Mesenchymal stem cell (in vitro differentiated cells and primary cell): ENCODE data around the gene TTC9B.
"Not testable (repeated sequence)": the region's sequence is repeated elsewhere in the genome, so short reads cannot be mapped to it uniquely, and the experiment has no call there.

Experiments used
- DNase-seq: peaks from one replicate; pipeline ENCODE4 v3.0.0-alpha.2; 2013
- H2AFZ ChIP-seq: one replicate; pipeline ENCODE4 v1.6.1; 2013; ENCODE audit warnings: low read depth, mild to moderate bottlenecking, control low read depth, inconsistent platforms, low read length, moderate library complexity
- H2AK5ac ChIP-seq: 2 replicates; pipeline ENCODE4 v1.6.1; 2013; ENCODE audit warnings: low read length, moderate library complexity, mild to moderate bottlenecking, inconsistent platforms; ENCODE audit not compliant: severe bottlenecking
- H2BK120ac ChIP-seq: one replicate; pipeline ENCODE4 v1.6.1; 2013; ENCODE audit warnings: low read depth, mild to moderate bottlenecking, inconsistent platforms, low read length, moderate library complexity
- H2BK12ac ChIP-seq, 2 experiments: one replicate each; pipeline ENCODE4 v1.6.1; 2013; ENCODE audit warnings: inconsistent platforms in 2 of 2, low read length in 2 of 2, mild to moderate bottlenecking in 2 of 2, moderate library complexity in 2 of 2, control low read depth in 1 of 2
- H2BK15ac ChIP-seq: one replicate; pipeline ENCODE4 v1.6.1; 2013; ENCODE audit warnings: mild to moderate bottlenecking, low read depth, inconsistent platforms; ENCODE audit not compliant: poor library complexity, severe bottlenecking
- H2BK5ac ChIP-seq: 2 replicates; pipeline ENCODE4 v1.6.1; 2013; ENCODE audit warnings: low read depth, mild to moderate bottlenecking, low read length, control low read depth, inconsistent platforms; ENCODE audit not compliant: poor library complexity, severe bottlenecking
- H3K14ac ChIP-seq, 2 experiments: one replicate each; pipeline ENCODE4 v1.6.1; 2013; ENCODE audit warnings: inconsistent platforms in 2 of 2, low read length in 2 of 2, control low read depth in 1 of 2, mild to moderate bottlenecking in 1 of 2, moderate library complexity in 1 of 2
- H3K18ac ChIP-seq, 2 experiments: one replicate each; pipeline ENCODE4 v1.6.1; 2013; ENCODE audit warnings: inconsistent platforms in 2 of 2, low read length in 2 of 2, control low read depth in 1 of 2, low read depth in 1 of 2, mild to moderate bottlenecking in 1 of 2
- H3K23ac ChIP-seq, 2 experiments: one replicate each; pipeline ENCODE4 v1.6.1; 2013; ENCODE audit warnings: inconsistent platforms in 2 of 2, low read length in 2 of 2, mild to moderate bottlenecking in 2 of 2, moderate library complexity in 2 of 2, control low read depth in 1 of 2
- H3K27ac ChIP-seq: 2 replicates; pipeline ENCODE4 v1.5.1; 2013; ENCODE audit warnings: mild to moderate bottlenecking, moderate library complexity, low read length, control low read depth, inconsistent platforms; ENCODE audit not compliant: poor library complexity, severe bottlenecking
- H3K27me3 ChIP-seq, 2 experiments: 2 replicates each; pipeline versions ENCODE4 v1.6.1 to v1.7.0; 2013; ENCODE audit warnings: low read length in 2 of 2, mild to moderate bottlenecking in 2 of 2, moderate library complexity in 2 of 2, control low read depth in 1 of 2, inconsistent platforms in 1 of 2; ENCODE audit not compliant: control insufficient read depth in 1 of 2, insufficient read depth in 1 of 2
- H3K36me3 ChIP-seq, 2 experiments: 2 replicates each; pipeline versions ENCODE4 v1.6.1 to v1.7.0; 2013; ENCODE audit warnings: low read length in 2 of 2, control low read depth in 1 of 2, inconsistent platforms in 1 of 2, low read depth in 1 of 2, mild to moderate bottlenecking in 1 of 2; ENCODE audit not compliant: insufficient read depth in 2 of 2, control insufficient read depth in 1 of 2
- H3K4ac ChIP-seq, 2 experiments: one replicate each; pipeline ENCODE4 v1.6.1; 2013; ENCODE audit warnings: inconsistent platforms in 2 of 2, low read length in 2 of 2, mild to moderate bottlenecking in 2 of 2, moderate library complexity in 2 of 2, control low read depth in 1 of 2, low read depth in 1 of 2
- H3K4me1 ChIP-seq: 2 replicates; pipeline ENCODE4 v1.6.1; 2013; ENCODE audit warnings: low read depth, low read length, control low read depth; ENCODE audit not compliant: control insufficient read depth, insufficient read depth
- H3K4me2 ChIP-seq: 2 replicates; pipeline ENCODE4 v1.6.1; 2013; ENCODE audit warnings: low read length, mild to moderate bottlenecking, inconsistent platforms; ENCODE audit not compliant: poor library complexity, severe bottlenecking
- H3K4me3 ChIP-seq, 2 experiments: 2 replicates each; pipeline versions ENCODE4 v1.5.1 to v1.7.0; 2013; ENCODE audit warnings: low read length in 2 of 2, mild to moderate bottlenecking in 2 of 2, control low read depth in 1 of 2, low read depth in 1 of 2; ENCODE audit not compliant: insufficient read depth in 1 of 2
- H3K79me1 ChIP-seq: replicated peaks from 2 replicates; pipeline ENCODE4 v1.6.1; 2013; ENCODE audit warnings: mild to moderate bottlenecking, control low read depth, low read length, inconsistent platforms; ENCODE audit not compliant: poor library complexity, severe bottlenecking
- H3K9ac ChIP-seq: 2 replicates; pipeline ENCODE4 v1.7.0; 2013; ENCODE audit warnings: mild to moderate bottlenecking, low read length, moderate library complexity
- H3K9me3 ChIP-seq: 2 replicates; pipeline ENCODE4 v1.7.0; 2013; ENCODE audit warnings: mild to moderate bottlenecking, low read length; ENCODE audit not compliant: control insufficient read depth
- H4K8ac ChIP-seq: one replicate; pipeline ENCODE4 v1.6.1; 2013; ENCODE audit warnings: inconsistent platforms, mild to moderate bottlenecking, low read length, moderate library complexity
- H4K91ac ChIP-seq: one replicate; pipeline ENCODE4 v1.6.1; 2013; ENCODE audit warnings: mild to moderate bottlenecking, low read length, inconsistent platforms
- WGBS: methylation state at CpG from one replicate; pipeline ENCODE4 v1.1.7; 2013; ENCODE audit warnings: mixed read lengths; 5-methylcytosine and 5-hydroxymethylcytosine counted together

Gene TTC9B

DNA sequence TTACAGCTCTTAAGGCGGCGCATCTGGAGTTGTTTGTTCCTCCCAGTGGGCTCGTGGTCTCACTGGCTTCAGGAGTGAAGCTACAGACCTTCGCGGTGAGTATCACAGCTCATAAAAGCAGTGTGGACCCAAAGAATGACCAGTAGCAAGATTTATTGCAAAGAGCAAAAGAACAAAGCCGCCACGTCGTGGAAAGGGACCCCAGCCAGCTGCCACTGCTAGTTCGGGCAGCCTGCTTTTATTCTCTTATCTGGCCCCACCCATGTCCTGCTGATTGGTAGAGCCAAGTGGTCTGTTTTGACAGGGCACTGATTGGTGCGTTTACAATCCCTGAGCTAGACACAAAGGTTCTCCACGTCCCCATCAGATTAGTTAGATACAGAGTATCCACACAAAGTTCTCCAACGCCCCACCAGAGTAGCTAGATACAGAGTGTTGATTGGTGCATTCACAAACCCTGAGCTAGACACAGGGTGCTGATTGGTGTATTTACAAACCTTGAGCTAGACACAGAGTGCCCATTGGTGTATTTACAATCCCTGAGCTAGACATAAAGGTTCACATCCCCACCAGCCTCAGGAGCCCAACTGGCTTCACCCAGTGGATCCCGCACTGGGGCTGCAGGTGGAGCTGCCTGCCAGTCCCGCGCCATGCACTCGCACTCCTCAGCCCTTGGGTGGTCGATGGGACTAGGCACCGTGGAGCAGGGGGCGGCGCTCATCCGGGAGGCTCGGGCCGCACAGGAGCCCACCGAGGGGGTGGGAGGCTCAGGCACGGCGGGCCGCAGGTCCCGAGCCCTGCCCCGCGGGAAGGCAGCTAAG lies 48.5 kb downstream of the TTC9B start:
- H3K9me3 ChIP-seq, H2BK5ac ChIP-seq, H3K27me3 ChIP-seq, H3K4me1 ChIP-seq, H2BK12ac ChIP-seq, H3K4me3 ChIP-seq, H4K91ac ChIP-seq, DNase-seq, H3K36me3 ChIP-seq, H3K4ac ChIP-seq, H2AK5ac ChIP-seq, H3K9ac ChIP-seq, H3K27ac ChIP-seq, H4K8ac ChIP-seq, H3K14ac ChIP-seq, H2BK15ac ChIP-seq, H3K79me1 ChIP-seq, H2BK120ac ChIP-seq, H3K23ac ChIP-seq, H2AFZ ChIP-seq, H3K4me2 ChIP-seq, H3K18ac ChIP-seq: not testable (repeated sequence)
- 93% methylated on average over 26 of the region's 30 CpGs for WGBS
